Right atrium auricular region (tissue), 2 donors: ENCODE measurements around the gene CTDSPL. TPM values are rescaled to one million over a fixed set of nuclear protein-coding genes. Genes with fewer than 3 reads are reported as not detected.
A peak's percentile ranks its signal among the peaks of the same experiment; 100 is the strongest.

Experiments used
- DNase-seq: peaks from one replicate; pipeline ENCODE4 v3.0.0-alpha.2; 2019; ENCODE audit warnings: low spot score
- H3K27ac ChIP-seq, 2 donors: fragments of 200-600 bp; sonication (generic); 1 replicate in 1 of 2; 2 replicates in 1 of 2; pipeline ENCODE4 v1.5.1; 2016 to 2019
- H3K27me3 ChIP-seq, 2 donors: fragments of 200-600 bp; sonication (generic); one replicate each; pipeline versions ENCODE4 v1.5.1 to v1.6.0; 2017 to 2019
- H3K36me3 ChIP-seq: fragments of 200-600 bp; sonication (generic); one replicate; pipeline ENCODE4 v1.5.1; 2016
- H3K4me1 ChIP-seq, 2 donors: fragments of 200-600 bp; sonication (generic); one replicate each; pipeline versions ENCODE4 v1.5.1 to v1.6.0; 2017 to 2019
- H3K4me3 ChIP-seq, 2 donors: fragments of 200-600 bp; sonication (generic); 1 replicate in 1 of 2; 2 replicates in 1 of 2; pipeline ENCODE4 v1.5.1; 2017 to 2019; ENCODE audit warnings: mild to moderate bottlenecking in 1 of 2, moderate library complexity in 1 of 2
- H3K9me3 ChIP-seq, 2 donors: fragments of 200-600 bp; sonication (generic); one replicate each; pipeline ENCODE4 v1.5.1; 2019
- total RNA-seq, 2 donors: library from RNA; depleted of rRNA; stranded (reverse); fragments of >200 nt; gene quantifications; one replicate each; pipeline ENCODE4 v1.1.0, GENCODE V29; 2016
- TF ChIP-seq, protein P1 (sequence below), 2 donors: fragments of 200-600 bp; sonication (generic); IDR thresholded peaks; one replicate each; pipeline ENCODE4 v1.5.1; 2019; ENCODE audit warnings: antibody characterized with exemption in 2 of 2

The CTDSPL gene
- total RNA-seq, 2 donors from 2014 or later: 35.1 to 58.4 TPM

DNA sequence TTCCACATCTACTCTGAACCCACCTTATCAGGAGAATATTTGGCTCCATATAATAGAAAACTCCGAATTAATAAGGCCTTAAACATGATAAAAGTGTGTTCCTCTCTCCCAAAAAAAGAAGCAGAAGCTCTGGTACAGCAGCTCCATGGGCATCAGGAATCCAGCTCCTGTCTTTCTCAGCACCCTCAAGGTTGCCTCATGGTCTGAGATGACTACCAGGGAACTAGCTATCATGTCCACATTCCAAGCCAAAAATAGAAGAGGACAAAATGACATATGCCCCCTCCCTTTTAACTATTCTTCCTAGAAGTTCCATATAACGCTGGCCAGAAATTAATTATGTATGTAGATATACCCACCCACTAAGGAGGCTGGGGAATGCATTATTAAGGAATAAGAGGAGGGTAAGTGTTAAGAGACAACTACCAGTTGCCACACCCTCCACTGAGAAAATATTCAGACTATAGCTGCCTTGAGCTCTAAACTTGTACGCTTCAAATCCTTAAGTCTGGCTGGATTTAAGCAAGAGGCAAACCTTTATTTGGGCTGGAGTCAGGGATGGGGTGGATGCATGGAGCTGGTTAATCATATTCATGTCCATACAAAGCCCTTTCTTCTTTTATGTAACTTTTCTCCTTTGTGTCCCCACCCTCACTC is 35.8 kb upstream of the CTDSPL start:
- Histone ChIP-seq H3K27me3 (no peaks in the 10 kb centered on the region), H3K4me3 (no peak overlapping the region), H3K9me3 (no peaks in the 10 kb centered on the region), H3K4me1 (no peaks in the 10 kb centered on the region), H3K27ac (no peak overlapping the region), H3K36me3 (no peaks in the 10 kb centered on the region)
- no peak for DNase-seq
- TF ChIP-seq, protein P1, sequence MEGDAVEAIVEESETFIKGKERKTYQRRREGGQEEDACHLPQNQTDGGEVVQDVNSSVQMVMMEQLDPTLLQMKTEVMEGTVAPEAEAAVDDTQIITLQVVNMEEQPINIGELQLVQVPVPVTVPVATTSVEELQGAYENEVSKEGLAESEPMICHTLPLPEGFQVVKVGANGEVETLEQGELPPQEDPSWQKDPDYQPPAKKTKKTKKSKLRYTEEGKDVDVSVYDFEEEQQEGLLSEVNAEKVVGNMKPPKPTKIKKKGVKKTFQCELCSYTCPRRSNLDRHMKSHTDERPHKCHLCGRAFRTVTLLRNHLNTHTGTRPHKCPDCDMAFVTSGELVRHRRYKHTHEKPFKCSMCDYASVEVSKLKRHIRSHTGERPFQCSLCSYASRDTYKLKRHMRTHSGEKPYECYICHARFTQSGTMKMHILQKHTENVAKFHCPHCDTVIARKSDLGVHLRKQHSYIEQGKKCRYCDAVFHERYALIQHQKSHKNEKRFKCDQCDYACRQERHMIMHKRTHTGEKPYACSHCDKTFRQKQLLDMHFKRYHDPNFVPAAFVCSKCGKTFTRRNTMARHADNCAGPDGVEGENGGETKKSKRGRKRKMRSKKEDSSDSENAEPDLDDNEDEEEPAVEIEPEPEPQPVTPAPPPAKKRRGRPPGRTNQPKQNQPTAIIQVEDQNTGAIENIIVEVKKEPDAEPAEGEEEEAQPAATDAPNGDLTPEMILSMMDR (IDR thresholded peaks at IDR 0.05): no peak

DNA sequence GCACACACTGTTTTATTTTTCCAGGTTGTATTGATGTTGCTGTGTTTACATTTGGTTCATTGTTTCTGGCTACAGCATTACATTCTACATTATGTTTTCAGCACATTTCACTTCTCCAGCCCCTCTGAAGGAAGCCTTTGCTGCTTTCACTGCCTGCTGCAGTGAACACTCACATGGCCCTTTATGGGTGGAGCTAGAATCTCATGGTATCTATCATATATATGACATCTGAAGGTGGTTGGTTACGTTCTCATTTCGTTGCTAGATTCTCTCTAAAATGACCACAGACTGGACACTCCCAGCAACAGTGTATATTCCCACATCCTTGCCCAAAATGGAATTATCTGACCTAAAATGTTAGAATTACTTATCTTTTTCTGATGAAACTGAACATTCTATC is 35.2 kb upstream of the CTDSPL start:
- H3K4me1 ChIP-seq: no peaks in the 10 kb centered on the region
- TF ChIP-seq, protein P1 (IDR thresholded peaks at IDR 0.05): no peak
- no peaks in the 10 kb centered on the region for H3K27me3 ChIP-seq
- DNase-seq: no peak
- no peak overlapping the region for H3K27ac ChIP-seq
- H3K4me3 ChIP-seq: no peak overlapping the region
- no peaks in the 10 kb centered on the region for H3K9me3 ChIP-seq
- H3K36me3 ChIP-seq: no peaks in the 10 kb centered on the region

DNA sequence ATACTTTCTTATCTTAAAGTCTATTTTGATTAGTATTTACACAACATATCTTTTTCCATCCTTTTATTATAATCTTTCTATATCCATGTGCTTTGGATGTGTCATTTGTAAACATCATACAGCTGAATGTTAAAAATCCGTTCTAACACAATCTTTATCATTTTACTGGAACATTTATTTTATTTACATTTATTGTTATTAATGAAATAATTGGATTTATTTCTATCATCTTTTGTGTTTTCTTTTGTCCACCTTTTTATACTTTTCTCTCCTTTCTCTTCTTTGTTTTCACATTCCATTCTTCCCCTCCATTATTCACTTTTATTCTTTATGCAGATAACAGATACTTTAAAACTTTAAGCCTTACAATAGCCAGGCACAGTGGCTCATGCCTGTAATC is 34.7 kb upstream of the CTDSPL start:
- no peaks in the 10 kb centered on the region for H3K27me3 ChIP-seq
- TF ChIP-seq, protein P1 (IDR thresholded peaks at IDR 0.05): no peak
- H3K36me3 ChIP-seq: no peaks in the 10 kb centered on the region
- no peaks in the 10 kb centered on the region for H3K4me1 ChIP-seq
- no peak for DNase-seq
- H3K9me3 ChIP-seq: no peaks in the 10 kb centered on the region
- H3K27ac ChIP-seq: no peak overlapping the region
- H3K4me3 ChIP-seq: no peak overlapping the region

DNA sequence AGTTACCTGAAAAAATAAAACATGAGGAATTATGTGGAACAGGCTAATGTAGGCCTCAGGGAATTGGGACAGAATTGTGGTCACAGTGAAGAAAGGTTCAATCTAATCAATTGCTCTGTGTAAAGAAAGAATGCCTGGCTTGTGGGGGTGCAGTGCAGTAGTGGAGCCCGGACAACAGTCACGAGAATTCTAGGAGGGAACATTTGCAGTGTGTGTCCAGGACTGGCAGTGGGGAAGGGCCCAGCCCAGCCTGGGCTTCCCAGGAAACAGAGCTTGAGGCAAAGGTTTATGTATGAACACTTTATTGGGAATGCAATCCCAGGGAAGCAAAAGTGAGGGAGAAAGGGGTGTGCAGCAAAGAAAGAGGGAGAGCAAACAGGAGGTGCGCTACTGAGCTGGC is 29.2 kb upstream of the CTDSPL start:
- TF ChIP-seq, protein P1 (IDR thresholded peaks at IDR 0.05): no peak
- no peak for DNase-seq
- Histone ChIP-seq H3K36me3 (no peaks in the 10 kb centered on the region), H3K27ac (no peak overlapping the region), H3K4me1 (no peaks in the 10 kb centered on the region), H3K9me3 (no peaks in the 10 kb centered on the region), H3K27me3 (no peaks in the 10 kb centered on the region), H3K4me3 (no peak overlapping the region)

DNA sequence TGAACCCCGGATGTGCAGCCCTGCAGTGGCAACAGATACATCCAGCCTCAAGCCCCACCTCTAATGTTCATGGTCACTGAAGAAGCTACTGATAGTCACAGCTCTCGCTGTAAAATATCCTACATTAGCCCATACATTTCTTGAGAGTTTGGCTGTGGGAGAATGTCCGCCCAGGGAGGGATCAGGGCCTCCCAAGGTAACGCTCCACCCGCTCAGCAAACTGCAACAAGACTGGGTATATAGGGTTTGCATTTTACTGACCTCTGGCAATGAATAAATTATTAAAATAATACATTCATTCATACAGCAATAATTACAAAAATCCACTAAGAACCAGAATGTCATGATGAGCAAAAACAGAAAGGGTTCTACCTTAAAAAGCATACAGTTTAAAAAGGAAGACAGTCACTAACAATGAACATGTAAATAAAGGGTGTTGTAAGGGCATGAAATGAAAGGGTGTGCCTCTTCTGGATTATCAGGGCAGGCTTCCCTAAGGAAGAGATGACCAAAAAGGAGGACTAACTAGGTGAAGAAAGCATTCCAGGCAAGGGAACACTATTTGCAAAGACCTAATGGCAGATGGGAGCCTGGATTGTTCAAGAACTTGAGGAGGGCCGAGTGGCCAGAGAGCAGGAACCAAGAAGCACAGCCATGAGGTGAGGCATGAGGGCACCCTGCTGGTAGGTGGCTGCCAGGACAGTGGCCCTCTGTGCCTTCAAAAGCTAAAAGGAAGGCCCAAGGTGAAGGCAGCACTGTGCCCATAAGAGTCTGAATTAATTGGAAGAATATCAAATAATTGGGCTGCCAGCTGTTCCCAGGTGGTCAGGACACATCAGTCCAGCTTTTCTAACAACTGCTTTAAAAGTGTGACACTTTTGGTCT is 28.1 kb upstream of the CTDSPL start:
- H3K4me1 ChIP-seq: no peaks in the 10 kb centered on the region
- no peak for DNase-seq
- H3K9me3 ChIP-seq: no peaks in the 10 kb centered on the region
- no peak overlapping the region for H3K27ac ChIP-seq
- H3K4me3 ChIP-seq: no peak overlapping the region
- TF ChIP-seq, protein P1 (IDR thresholded peaks at IDR 0.05): peak in 1 of 2 donors; percentile 30
- H3K36me3 ChIP-seq: no peaks in the 10 kb centered on the region
- no peaks in the 10 kb centered on the region for H3K27me3 ChIP-seq
